ENCODE results near the gene FILIP1L. TPM values are rescaled to one million over a fixed set of nuclear protein-coding genes. Genes with fewer than 3 reads are reported as not detected.

The FILIP1L gene
- total and polyA plus RNA-seq, 2 of the 13 experiments (the other 11 are each of a cell fraction or from before 2014, with no cell fraction given) = 8.1 to 187 TPM

DNA sequence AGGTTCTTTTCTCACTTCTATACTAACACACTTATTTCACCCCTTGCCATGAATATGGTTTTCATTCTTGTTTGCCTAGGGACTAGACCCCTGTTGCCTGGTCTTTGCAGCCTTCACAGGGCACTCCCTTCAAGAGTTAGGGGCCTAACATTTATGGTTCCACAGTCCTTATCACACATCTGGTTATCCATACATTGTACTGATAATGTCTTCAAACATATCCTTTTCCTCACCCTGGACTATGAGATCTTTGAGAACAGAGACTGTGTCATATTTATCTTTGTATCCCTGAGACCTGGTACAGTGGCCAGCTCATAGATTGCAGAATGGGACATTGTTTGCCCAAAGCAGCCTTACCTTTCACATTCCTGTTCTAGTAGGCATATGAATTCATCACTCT lies 190.4 kb downstream of the FILIP1L start (continued):
- TF ChIP-seq ZNF430 (CRISPR knock-in tag; IDR thresholded peaks at IDR 0.05) (no peak), ZNF382 (CRISPR knock-in tag; IDR thresholded peaks at IDR 0.05; ENCODE audit: borderline replicate concordance) (no peak), ZNF446 (CRISPR knock-in tag; IDR thresholded peaks at IDR 0.05) (no peak), SAP130 (CRISPR knock-in tag; IDR thresholded peaks at IDR 0.05; ENCODE audit: low read depth) (peak; percentile 58), CREB1 (IDR thresholded peaks at IDR 0.05) (no peak), CREB1 (CRISPR knock-in tag; IDR thresholded peaks at IDR 0.05) (peak; percentile 52; the same call in 1 of the 2 replicates), PHB2 (IDR thresholded peaks at IDR 0.05; ENCODE audit: partially characterized antibody) (no peak)
- TF ChIP-seq, protein P1, sequence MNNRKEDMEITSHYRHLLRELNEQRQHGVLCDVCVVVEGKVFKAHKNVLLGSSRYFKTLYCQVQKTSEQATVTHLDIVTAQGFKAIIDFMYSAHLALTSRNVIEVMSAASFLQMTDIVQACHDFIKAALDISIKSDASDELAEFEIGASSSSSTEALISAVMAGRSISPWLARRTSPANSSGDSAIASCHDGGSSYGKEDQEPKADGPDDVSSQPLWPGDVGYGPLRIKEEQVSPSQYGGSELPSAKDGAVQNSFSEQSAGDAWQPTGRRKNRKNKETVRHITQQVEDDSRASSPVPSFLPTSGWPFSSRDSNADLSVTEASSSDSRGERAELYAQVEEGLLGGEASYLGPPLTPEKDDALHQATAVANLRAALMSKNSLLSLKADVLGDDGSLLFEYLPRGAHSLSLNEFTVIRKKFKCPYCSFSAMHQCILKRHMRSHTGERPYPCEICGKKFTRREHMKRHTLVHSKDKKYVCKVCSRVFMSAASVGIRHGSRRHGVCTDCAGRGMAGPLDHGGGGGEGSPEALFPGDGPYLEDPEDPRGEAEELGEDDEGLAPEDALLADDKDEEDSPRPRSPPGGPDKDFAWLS (CRISPR knock-in tag; IDR thresholded peaks at IDR 0.05; ENCODE audit: borderline replicate concordance) = no peak
- TF ChIP-seq, protein P2, sequence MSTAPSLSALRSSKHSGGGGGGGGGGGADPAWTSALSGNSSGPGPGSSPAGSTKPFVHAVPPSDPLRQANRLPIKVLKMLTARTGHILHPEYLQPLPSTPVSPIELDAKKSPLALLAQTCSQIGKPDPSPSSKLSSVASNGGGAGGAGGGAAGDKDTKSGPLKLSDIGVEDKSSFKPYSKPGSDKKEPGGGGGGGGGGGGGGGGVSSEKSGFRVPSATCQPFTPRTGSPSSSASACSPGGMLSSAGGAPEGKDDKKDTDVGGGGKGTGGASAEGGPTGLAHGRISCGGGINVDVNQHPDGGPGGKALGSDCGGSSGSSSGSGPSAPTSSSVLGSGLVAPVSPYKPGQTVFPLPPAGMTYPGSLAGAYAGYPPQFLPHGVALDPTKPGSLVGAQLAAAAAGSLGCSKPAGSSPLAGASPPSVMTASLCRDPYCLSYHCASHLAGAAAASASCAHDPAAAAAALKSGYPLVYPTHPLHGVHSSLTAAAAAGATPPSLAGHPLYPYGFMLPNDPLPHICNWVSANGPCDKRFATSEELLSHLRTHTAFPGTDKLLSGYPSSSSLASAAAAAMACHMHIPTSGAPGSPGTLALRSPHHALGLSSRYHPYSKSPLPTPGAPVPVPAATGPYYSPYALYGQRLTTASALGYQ (CRISPR knock-in tag; IDR thresholded peaks at IDR 0.05) = 0 out of 2 replicates have a peak, but pooled peaks have one; percentile 37

GRCh38 chr3:99921986-99922385 lies 192.3 kb downstream of the FILIP1L start:
- Histone ChIP-seq H4K20me1 (ENCODE audit: insufficient read depth, low read length) (no peaks in the 10 kb centered on the region), H3K9ac (ENCODE audit: insufficient read depth, low read depth, low read length) (peak overlapping the region; percentile 50), H3K4me2 (ENCODE audit: low read depth, low read length) (no peak overlapping the region), H3K27ac (ENCODE audit: extremely low read length, insufficient read depth, low read length) (peak overlapping the region; percentile 94), H2AFZ (ENCODE audit: low read length) (no peak overlapping the region), H3K4me1 (ENCODE audit: insufficient read depth, low read length) (peaks cover 93% of the 10 kb centered on the region), H3K4me3 (replicated peaks in 1 of 3; ENCODE audit: insufficient read depth in 1 of 3, low read depth in 2 of 3, low read length in 3 of 3) (no peak overlapping the region), H3K9me3 (ENCODE audit: low read length) (no peaks in the 10 kb centered on the region), H3K27me3 (ENCODE audit: control insufficient read depth in 1 of 2, insufficient read depth in 2 of 2, low read length in 2 of 2) (no peaks in the 10 kb centered on the region), H3K79me2 (ENCODE audit: insufficient read depth, low read length) (peaks cover 4% of the 10 kb centered on the region), H3K36me3 (replicated peaks in 1 of 2; ENCODE audit: control insufficient read depth in 1 of 2, insufficient read depth in 2 of 2, low read length in 2 of 2) (no peaks in the 10 kb centered on the region)
- intact Hi-C loops (cut with micrococcal nuclease; ENCODE audit: unreplicated experiment) (loop anchor here (2.0 to 5.0 kb wide), 3 partner anchors 21 to 65 kb away; no protein-coding TSS in a partner anchor), in situ Hi-C loops (cut with HindIII; ENCODE audit: extremely low pct_ligation_motif_present, low pct_unique_long_range_greater_than_20kb) (no loop called here)
- no TSS peak for BruUV-seq (replicated peaks)
- ATAC-seq (no peak), DNase-seq (ENCODE audit: low spot score) (no peak), FAIRE-seq (no peak)
- ChIA-PET POLR2A (interaction anchor here (2.7 to 2.8 kb wide), 2 partner anchors 21 to 45 kb away, joined by 10 to 32 read pairs; no protein-coding TSS in a partner anchor), CTCF (ENCODE audit: low intra/inter-chr PET ratio, low total read pairs) (no interaction called here)
- 96% methylated on average over 1 of the region's 1 CpG for WGBS (ENCODE audit: low lambda C conversion rate)
- TF ChIP-seq RBAK (CRISPR knock-in tag; IDR thresholded peaks at IDR 0.05) (no peak), GFI1 (CRISPR knock-in tag; IDR thresholded peaks at IDR 0.05; ENCODE audit: borderline replicate concordance) (no peak), ZNF235 (CRISPR knock-in tag; IDR thresholded peaks at IDR 0.05; ENCODE audit: borderline replicate concordance) (no peak), KAT8 (CRISPR knock-in tag; IDR thresholded peaks at IDR 0.05) (no peak), MYNN (CRISPR knock-in tag; IDR thresholded peaks at IDR 0.05; ENCODE audit: low read depth) (no peak), GPN1 (CRISPR knock-in tag; IDR thresholded peaks at IDR 0.05; ENCODE audit: borderline replicate concordance) (no peak), ZNF598 (CRISPR knock-in tag; IDR thresholded peaks at IDR 0.05; ENCODE audit: borderline replicate concordance) (no peak), ZBTB42 (CRISPR knock-in tag; IDR thresholded peaks at IDR 0.05) (no peak), SMARCC2 (IDR thresholded peaks at IDR 0.05) (no peak), SNRNP70 (IDR thresholded peaks at IDR 0.05; ENCODE audit: low read depth, low read length) (no peak)
- TF ChIP-seq, protein P3, sequence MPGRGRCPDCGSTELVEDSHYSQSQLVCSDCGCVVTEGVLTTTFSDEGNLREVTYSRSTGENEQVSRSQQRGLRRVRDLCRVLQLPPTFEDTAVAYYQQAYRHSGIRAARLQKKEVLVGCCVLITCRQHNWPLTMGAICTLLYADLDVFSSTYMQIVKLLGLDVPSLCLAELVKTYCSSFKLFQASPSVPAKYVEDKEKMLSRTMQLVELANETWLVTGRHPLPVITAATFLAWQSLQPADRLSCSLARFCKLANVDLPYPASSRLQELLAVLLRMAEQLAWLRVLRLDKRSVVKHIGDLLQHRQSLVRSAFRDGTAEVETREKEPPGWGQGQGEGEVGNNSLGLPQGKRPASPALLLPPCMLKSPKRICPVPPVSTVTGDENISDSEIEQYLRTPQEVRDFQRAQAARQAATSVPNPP (CRISPR knock-in tag; IDR thresholded peaks at IDR 0.05) = no peak

Measured in HepG2 (cell line).